Measurements from ENCODE around the gene GANC. TPM values are rescaled to one million over a fixed set of nuclear protein-coding genes. Genes with fewer than 3 reads are reported as not detected.

GANC gene
- total and polyA plus RNA-seq, 8 donors: 5.2 to 77.6 (median 12.1) TPM

- DNase-seq: no peak
- Histone ChIP-seq H3K27me3 (no peaks in the 10 kb centered on the region), H3K36me3 (peaks cover 5 to 81% (median 74%) of the 10 kb centered on the region in 4 donors), H3K4me1 (no peaks in the 10 kb centered on the region), H3K27ac (no peak overlapping the region), H3K9me3 (no peaks in the 10 kb centered on the region), H3K4me3 (no peak overlapping the region)
- WGBS, 5 donors: 67 to 71% (median 71%) methylated on average over 5 of the region's 5 CpGs
- intact Hi-C loops (cut with DNase I; ENCODE audit: low total_unique reads): no loop called here
- TF ChIP-seq, protein P1, sequence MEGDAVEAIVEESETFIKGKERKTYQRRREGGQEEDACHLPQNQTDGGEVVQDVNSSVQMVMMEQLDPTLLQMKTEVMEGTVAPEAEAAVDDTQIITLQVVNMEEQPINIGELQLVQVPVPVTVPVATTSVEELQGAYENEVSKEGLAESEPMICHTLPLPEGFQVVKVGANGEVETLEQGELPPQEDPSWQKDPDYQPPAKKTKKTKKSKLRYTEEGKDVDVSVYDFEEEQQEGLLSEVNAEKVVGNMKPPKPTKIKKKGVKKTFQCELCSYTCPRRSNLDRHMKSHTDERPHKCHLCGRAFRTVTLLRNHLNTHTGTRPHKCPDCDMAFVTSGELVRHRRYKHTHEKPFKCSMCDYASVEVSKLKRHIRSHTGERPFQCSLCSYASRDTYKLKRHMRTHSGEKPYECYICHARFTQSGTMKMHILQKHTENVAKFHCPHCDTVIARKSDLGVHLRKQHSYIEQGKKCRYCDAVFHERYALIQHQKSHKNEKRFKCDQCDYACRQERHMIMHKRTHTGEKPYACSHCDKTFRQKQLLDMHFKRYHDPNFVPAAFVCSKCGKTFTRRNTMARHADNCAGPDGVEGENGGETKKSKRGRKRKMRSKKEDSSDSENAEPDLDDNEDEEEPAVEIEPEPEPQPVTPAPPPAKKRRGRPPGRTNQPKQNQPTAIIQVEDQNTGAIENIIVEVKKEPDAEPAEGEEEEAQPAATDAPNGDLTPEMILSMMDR (IDR thresholded peaks at IDR 0.05): no peak
- TF ChIP-seq POLR2A (IDR thresholded peaks at IDR 0.05) (no peak), POLR2AphosphoS5 (IDR thresholded peaks at IDR 0.05) (no peak), EP300 (IDR thresholded peaks at IDR 0.05) (no peak)
These were observed 9.9 kb downstream of the GANC start for GRCh38 chr15:42282926-42283325.

DNA sequence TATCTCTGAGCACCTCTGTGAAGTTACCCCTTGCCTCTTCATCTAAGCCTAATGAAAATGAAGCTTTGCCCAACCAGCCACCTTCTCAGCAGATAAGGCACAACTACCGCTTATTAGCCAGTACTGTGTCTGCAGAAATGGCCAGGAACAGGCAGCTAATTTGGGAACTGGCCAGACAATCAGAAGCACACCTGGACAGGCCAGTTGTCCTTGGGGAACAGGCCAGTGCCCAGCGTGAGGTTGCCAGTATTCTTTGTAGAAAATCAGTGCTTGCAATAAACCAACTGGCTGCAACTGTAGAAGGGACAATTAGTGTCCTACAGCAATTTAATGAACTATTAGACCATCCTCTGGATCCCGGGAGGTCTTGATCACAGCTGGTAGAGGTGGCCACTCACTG is 10.7 kb downstream of the GANC start:
- Histone ChIP-seq H3K27ac (no peak overlapping the region), H3K27me3 (no peaks in the 10 kb centered on the region), H3K9me3 (no peaks in the 10 kb centered on the region), H3K4me1 (no peaks in the 10 kb centered on the region), H3K4me3 (no peak overlapping the region), H3K36me3 (peaks cover 6 to 81% (median 76%) of the 10 kb centered on the region in 4 donors)
- 83 to 98% (median 90%) methylated on average over 3 of the region's 3 CpGs for WGBS, 5 donors
- DNase-seq: no peak
- TF ChIP-seq POLR2A (IDR thresholded peaks at IDR 0.05) (no peak), POLR2AphosphoS5 (IDR thresholded peaks at IDR 0.05) (no peak), EP300 (IDR thresholded peaks at IDR 0.05) (no peak)
- intact Hi-C loops (cut with DNase I; ENCODE audit: low total_unique reads): no loop called here

GRCh38 chr15:42284551-42284950 is 11.6 kb downstream of the GANC start:
- no peak for DNase-seq
- intact Hi-C loops (cut with DNase I; ENCODE audit: low total_unique reads): no loop called here
- Histone ChIP-seq H3K4me1 (no peaks in the 10 kb centered on the region), H3K27ac (no peak overlapping the region), H3K9me3 (no peaks in the 10 kb centered on the region), H3K36me3 (peaks cover 9 to 81% (median 75%) of the 10 kb centered on the region in 4 donors), H3K27me3 (no peaks in the 10 kb centered on the region), H3K4me3 (no peak overlapping the region)
- TF ChIP-seq EP300 (IDR thresholded peaks at IDR 0.05) (no peak), POLR2AphosphoS5 (IDR thresholded peaks at IDR 0.05) (no peak), POLR2A (IDR thresholded peaks at IDR 0.05) (no peak)
- TF ChIP-seq, protein P1 (IDR thresholded peaks at IDR 0.05): no peak

DNA sequence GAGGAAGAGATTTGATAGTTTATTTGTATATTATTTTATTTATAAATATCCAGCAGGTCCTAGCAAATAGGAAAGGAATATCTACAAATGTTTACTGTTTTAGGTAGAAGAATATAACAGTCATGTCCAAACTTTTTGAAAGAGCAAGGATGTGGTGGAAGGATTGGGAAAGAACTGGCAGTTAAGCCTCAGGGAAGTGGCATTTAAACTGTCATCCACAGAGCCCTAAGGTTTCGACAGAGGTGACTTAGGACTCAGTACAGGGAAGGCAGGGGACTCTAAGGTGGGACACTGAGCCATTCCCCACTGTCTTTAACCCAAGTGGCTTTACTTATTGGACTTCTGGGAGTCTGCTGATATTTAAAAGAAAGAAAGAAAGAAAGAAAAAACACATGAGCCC is 12.0 kb downstream of the GANC start:
- Histone ChIP-seq H3K36me3 (peaks cover 9 to 81% (median 75%) of the 10 kb centered on the region in 4 donors), H3K27me3 (no peaks in the 10 kb centered on the region), H3K4me1 (no peaks in the 10 kb centered on the region), H3K27ac (no peak overlapping the region), H3K9me3 (no peaks in the 10 kb centered on the region), H3K4me3 (no peak overlapping the region)
- TF ChIP-seq POLR2A (IDR thresholded peaks at IDR 0.05): no peak
- TF ChIP-seq, protein P1 (IDR thresholded peaks at IDR 0.05): no peak
- TF ChIP-seq EP300 (IDR thresholded peaks at IDR 0.05): no peak
- no peak for TF ChIP-seq POLR2AphosphoS5 (IDR thresholded peaks at IDR 0.05)
- 87 to 91% (median 89%) methylated on average over 1 of the region's 1 CpG for WGBS, 5 donors
- DNase-seq: no peak
- intact Hi-C loops (cut with DNase I; ENCODE audit: low total_unique reads): no loop called here

GRCh38 chr15:42286445-42287029 is 13.5 kb downstream of the GANC start:
- Histone ChIP-seq H3K36me3 (peaks cover 9 to 81% (median 74%) of the 10 kb centered on the region in 4 donors), H3K9me3 (no peaks in the 10 kb centered on the region), H3K4me3 (no peak overlapping the region), H3K27me3 (no peaks in the 10 kb centered on the region), H3K27ac (no peak overlapping the region), H3K4me1 (no peaks in the 10 kb centered on the region)
- TF ChIP-seq, protein P1 (IDR thresholded peaks at IDR 0.05): no peak
- TF ChIP-seq POLR2AphosphoS5 (IDR thresholded peaks at IDR 0.05) (no peak), POLR2A (IDR thresholded peaks at IDR 0.05) (no peak), EP300 (IDR thresholded peaks at IDR 0.05) (no peak)
- 69 to 83% (median 75%) methylated on average over 4 of the region's 4 CpGs for WGBS, 5 donors
- intact Hi-C loops (cut with DNase I; ENCODE audit: low total_unique reads): no loop called here
- DNase-seq: no peak

All from stomach (tissue), 9 donors.